Measurements from ENCODE around the gene ZDHHC1.

GRCh38 chr16:67461600-67462278 is 45.5 kb upstream of the ZDHHC1 start:
- no peak for TF ChIP-seq CTCF (IDR thresholded peaks at IDR 0.05; ENCODE audit: low read depth, low read length, missing input control)
- TF ChIP-seq, protein P1, sequence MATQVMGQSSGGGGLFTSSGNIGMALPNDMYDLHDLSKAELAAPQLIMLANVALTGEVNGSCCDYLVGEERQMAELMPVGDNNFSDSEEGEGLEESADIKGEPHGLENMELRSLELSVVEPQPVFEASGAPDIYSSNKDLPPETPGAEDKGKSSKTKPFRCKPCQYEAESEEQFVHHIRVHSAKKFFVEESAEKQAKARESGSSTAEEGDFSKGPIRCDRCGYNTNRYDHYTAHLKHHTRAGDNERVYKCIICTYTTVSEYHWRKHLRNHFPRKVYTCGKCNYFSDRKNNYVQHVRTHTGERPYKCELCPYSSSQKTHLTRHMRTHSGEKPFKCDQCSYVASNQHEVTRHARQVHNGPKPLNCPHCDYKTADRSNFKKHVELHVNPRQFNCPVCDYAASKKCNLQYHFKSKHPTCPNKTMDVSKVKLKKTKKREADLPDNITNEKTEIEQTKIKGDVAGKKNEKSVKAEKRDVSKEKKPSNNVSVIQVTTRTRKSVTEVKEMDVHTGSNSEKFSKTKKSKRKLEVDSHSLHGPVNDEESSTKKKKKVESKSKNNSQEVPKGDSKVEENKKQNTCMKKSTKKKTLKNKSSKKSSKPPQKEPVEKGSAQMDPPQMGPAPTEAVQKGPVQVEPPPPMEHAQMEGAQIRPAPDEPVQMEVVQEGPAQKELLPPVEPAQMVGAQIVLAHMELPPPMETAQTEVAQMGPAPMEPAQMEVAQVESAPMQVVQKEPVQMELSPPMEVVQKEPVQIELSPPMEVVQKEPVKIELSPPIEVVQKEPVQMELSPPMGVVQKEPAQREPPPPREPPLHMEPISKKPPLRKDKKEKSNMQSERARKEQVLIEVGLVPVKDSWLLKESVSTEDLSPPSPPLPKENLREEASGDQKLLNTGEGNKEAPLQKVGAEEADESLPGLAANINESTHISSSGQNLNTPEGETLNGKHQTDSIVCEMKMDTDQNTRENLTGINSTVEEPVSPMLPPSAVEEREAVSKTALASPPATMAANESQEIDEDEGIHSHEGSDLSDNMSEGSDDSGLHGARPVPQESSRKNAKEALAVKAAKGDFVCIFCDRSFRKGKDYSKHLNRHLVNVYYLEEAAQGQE (IDR thresholded peaks at IDR 0.05) = no peak
- TF ChIP-seq MAX (IDR thresholded peaks at IDR 0.05) = no peak
- no peak for TF ChIP-seq TAF1 (conservative IDR thresholded peaks at IDR 0.05)
- no peak for TF ChIP-seq YY1 (IDR thresholded peaks at IDR 0.05)
- TF ChIP-seq HNF4A (conservative IDR thresholded peaks at IDR 0.05) = no peak
- TF ChIP-seq RAD21 (IDR thresholded peaks at IDR 0.05) = no peak
